HG02970 (cell line): ENCODE measurements around the gene FNTB.

Experiments used
- ATAC-seq: cut with Tn5 transposase; IDR thresholded peaks from one replicate; pipeline ENCODE4 v1.9.1; 2021; ENCODE audit warnings: mild to moderate bottlenecking, moderate library complexity, moderate number of reproducible peaks; ENCODE audit not compliant: unreplicated experiment, low FRiP score

FNTB gene

DNA sequence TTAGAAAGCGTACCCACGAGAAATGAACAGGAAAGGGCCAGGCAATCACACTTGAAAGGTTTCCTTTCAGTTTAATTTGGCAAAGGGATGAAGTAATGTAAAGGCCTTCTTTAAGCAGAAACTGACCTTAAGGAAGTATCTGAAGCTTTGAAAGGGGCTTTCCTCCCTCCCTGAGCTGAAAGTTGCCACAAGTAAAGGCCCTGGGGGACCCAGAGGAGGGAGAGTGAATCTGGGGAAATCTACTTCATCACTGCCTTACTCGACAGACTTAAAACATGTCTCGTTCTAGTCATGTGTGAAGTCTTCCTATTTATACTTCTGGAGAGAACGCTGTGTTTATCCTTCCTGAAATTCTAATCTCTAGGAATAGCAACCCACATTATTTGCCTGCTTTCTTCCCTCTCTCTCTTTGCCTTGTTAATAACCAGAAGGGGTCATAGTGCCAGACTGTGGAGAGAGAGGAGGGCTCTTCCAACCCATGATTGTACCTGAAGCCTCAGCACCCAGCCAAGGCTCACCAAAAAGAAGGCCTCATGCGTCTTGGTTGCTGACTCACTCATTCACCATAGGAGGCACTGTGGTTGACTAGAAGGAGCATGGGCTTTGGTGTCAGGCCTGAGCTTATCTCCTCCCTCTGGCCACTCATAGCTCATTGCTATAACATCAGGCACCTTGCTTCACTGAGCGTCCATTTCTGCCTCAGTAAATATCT is 33.9 kb upstream of the FNTB start:
- no peak for ATAC-seq

DNA sequence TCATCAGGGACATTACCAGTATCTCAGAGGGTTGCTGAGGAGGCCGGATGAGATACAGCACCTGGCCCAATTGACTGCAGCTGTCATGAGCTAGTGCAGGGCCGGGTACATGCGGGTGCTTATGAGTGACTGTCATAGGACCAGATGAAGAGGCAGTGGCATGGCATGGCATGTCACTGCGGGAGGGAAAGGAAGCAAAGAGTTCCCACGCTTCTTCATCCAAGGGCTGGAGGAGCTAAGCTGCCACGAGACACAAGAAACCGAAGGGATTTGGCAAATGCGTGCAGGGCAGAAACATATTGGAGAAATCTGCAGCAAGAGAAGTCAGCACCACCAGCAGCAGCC is 33.4 kb upstream of the FNTB start:
- no peak for ATAC-seq

DNA sequence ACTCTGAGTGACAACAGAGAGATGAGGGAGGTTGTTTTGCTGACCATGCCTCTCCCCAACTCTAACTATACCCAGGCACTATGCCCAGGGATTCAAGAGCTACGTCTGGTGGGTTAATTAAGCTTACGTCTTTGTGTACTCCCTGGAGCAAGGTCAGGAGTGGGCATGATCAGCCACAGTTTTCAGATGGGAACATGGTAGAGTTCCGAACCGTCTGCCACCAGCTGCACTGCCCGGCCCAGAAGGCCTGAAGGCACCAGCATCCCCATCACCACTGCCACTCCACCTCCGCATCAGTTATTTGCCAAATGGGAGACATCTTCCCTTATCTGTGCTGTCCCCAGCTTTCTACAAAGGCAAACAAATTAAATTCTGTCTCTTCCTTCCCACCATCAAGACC is 33.0 kb upstream of the FNTB start:
- ATAC-seq, result no peak

DNA sequence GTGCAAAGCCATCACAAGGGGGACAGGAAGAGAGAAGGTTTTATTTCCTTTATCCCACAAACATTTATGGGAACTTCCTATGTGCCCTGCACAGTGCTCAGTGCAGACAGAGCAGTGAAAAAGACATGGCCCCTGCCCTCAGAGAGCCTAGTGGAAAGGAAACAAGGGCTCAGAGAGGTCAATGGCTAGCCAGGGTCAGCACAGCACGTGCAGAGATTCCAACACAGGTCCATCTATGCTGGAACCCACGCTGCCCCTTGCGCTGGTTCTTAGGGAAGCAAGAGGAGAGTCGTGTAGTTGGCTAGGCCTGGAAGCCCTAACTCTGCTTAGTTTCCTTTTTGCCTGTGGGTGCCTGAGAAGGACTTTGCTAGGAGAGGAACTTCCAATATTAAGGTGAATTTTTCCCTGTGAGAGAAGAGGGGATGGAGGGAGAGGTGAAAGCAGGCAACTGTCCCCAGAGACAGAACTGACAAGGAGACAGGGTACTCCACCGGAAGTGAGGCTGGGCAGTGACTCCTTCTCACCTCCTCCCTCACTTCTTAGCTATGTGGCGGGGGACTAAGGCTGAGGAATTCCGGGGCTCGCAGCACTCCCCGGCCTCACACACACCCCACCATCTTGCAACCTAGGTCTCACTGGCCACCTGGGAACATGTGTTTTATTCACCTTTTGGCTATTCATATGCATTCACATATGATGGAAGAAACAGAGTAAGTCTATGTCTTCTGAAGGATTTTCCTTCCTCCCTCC is 32.0 kb upstream of the FNTB start:
- ATAC-seq, result no peak

DNA sequence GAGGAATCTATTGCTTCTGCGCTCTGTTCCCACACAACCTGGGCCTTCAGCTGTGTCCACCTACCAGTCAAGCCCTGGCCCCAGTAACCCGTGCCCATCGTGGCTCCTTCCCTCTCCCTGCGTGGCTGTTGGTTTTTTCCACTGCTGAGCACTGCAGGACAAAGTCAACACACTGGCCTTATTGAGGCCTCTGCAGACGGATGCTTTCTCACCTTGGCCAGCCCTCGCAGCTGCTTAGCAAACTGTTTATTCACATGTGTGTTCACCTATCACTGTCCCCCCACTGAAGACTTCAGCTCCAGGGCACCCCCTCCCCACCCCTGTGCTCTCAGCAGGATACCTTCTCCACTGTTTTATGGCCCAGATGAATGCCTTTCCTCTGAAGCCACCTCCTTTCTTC is 31.4 kb upstream of the FNTB start:
- ATAC-seq, result no peak

DNA sequence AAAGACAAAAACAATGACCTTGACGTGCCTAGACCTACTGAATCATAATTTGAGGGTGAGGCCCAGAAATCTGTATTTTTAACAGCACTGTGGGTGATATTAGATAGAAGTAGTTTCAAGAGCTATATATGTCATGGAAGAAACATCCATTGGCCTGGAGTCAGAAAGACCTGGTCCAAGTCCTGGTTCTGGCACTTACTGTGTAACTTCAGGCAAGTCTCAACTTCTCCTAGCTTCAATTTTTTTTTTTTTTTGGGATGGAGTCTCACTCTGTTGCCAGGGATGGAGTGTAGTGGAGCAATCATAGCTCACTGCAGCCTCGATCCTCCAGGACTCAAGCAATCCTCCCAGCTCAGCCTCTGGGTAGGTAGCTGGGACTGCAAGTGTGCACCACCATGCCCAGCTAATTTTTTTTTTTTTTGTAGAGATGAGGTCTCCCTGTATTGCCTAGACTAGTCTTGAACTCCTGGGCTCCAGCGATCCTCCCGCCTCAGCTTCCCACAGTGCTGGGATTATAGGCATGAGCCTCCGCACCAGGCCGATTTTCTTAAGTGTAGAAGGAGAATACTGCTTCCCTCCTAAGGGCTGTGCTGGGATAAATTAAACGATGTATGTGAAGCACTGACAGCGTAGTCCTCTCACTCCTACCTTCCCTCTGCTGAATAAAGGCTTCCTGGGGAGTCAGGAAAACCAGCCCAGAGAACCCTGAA is 29.8 kb upstream of the FNTB start:
- no peak for ATAC-seq

DNA sequence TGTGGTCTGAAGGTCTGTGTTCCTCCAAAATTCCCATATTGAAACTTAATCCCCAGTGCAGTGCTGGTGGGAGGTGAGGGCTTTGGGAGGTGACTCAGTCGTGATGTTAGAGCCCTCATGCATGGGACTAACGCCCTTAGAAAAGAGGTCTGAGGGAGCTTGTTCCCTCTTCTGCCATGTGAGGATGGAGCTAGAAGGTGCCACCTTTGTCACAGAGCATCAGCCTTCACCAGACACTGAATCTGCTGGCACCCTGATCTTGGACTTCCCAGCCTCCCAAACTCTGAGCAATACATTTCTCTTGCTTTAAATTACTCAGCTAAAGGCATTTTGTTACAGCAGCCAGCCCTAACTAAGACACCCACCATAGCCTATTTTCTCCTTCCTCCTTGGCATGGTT is 28.5 kb upstream of the FNTB start:
- no peak for ATAC-seq

DNA sequence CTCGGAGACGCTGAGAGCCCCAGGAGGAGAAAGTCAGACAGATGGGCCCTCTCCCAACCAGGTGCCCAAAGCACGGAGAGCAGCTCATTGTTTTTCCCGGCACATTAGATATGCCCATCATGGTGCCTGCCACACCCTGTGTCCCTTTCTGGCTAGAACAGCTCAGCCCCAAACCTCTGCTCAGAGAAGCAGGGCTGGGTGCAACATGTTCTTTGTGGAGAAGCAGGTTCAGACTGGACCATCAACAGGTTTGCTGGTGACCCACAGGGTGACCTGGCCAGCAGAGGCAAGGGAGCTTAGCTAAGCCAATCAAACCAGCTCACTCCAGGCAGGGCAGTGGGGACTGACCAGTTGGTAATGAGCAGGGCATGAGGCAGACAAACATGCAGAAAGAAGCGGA is 28.0 kb upstream of the FNTB start:
- ATAC-seq, result no peak

DNA sequence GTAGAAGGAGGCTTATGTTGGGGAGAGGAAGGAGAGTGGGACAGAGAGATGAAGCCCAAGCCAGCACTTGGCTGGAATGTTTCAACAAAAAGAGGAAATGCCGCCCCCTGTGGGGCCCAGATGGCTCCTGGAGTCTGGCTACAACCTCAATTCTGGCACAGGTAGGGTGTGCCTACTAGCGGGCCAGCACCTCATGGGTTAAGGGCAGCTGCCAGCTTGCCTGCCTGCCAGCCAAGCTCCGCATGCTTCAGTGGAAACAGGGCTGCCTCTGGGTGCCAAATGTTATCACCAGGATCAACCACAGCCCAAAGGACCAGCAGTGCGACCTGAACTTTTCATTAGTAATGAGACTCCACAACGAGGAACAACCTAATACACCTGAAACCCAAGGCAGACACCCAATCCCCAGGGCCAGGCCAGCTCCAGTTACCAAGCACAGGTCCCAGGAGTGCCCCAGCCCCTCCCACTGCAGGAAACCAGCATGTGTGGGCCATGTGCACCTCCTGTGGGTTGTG is 25.9 kb upstream of the FNTB start:
- ATAC-seq, result no peak

DNA sequence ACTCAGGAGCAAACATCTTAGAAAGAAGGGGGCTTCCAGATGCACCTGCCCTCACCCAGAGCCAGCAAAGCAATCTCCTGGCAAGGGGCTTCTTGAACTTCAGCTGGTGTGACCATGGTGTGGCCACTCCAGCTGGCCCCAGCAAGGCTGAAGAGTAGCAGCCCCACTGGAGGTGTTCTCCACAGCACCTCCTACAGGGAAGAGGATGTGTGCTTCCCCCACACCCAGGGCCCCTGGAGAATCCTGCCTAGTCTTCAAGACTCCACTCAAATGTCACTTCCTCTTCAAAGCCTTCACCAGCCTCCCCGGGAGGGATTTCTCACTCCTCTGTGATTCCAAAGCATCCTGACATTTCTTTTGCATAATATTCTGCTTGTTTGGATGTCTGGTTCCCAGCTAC is 23.1 kb upstream of the FNTB start:
- no peak for ATAC-seq

DNA sequence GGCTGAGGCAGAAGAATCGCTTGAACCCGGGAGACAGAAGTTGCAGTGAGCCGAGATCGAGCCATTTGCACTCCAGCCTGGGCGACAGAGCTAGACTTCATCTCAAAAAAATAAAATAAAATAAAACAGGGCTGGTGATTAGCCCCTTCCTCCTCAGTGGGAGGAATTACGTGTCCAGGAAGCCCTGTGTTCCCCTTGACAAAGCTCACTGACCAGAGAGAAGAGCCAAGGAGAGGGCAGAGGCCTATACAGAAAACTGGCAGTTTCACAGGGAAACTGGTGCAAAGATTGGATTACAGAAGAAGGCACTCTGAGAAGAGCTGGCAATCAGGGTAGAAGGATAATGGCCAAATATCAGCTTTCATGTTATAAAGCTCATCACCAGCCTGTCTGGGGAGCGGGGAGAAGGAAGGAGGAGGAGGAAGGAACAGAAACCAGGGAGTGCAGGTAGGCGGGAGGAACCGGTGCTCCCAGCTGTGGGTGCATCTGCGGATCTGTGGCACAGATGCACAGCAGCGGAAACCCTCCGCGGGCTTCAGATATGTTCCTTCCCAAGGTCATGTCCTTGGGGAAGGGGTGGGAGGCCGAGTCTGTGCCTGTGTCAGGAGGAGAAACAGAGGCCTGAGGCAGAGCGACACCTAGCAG is 21.2 kb upstream of the FNTB start:
- no peak for ATAC-seq

DNA sequence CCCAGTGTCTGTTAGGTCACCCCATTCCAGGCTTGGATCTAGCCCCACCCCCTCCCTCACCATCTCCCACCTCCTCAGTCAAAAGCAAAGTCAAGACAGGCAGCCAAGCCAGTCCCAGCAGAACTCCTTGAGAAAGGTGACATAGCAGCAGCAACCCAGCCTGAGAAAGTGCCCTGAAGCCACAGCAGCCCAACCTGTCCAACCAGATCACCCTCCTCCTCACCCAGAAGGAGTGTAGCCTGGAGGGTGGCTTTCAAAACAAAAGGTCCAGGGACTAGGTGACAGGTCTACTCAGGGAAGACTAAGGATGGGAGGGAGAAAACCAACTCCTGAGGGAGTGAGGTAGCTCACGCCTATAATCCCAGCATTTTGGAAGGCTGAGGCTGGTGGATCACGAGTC is 19.7 kb upstream of the FNTB start:
- no peak for ATAC-seq

DNA sequence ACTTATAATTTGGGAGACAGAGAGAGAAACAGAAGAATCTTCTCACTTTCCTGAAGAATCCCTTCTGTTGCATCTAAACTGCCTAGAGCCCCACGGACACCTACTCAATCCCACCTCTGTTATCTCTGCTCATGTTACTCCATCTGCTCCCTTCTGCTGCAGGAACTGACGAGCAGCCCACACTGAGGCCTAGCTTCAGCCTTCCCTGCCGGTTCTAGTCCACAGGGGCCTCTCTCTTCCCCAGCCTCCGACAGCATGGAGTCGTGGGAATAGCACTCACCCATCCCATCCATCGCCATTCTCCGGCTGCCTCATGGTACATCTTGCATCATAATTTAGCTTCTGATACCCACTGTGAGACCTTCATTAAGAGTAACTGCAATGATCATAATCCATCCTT is 18.5 kb upstream of the FNTB start:
- no peak for ATAC-seq

DNA sequence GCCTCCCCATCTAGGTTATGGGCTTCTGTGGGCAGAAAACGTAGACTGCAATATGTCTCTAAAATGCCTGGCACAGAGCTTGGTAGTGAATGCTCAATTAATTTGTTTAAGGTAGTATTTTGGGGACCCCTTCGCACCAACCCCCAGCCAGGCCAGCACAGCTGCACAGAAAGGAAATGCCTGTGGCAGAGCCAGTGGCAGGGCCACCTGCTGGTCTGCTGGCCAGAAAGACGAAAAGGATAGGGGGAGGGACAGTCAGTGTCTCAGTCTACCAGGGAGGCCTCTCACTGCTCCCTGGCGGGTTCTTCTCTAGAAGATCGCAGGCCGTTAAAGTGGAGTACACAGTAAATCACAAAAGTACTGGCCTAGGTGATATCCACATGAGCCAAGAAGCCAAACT is 18.0 kb upstream of the FNTB start:
- no peak for ATAC-seq

DNA sequence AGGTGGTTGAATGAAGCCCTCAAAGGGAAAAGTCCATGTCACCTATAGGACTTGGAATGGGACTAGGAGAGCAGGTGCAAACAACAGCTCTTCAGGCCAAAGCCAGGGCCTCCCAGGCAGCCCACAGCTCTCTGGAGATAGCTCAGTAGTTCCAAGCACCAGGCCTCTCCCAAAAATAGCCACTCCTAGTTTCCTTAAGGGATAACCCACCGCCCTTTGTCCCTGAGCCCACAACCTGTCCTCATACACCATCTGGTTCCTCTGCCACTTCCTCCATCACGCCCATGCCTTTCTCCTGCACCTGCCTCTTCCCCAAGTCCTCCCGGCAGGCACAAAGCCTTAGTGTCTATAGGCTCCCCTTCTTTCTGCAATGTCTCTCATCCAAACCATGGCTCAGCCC is 16.7 kb upstream of the FNTB start:
- no peak for ATAC-seq

DNA sequence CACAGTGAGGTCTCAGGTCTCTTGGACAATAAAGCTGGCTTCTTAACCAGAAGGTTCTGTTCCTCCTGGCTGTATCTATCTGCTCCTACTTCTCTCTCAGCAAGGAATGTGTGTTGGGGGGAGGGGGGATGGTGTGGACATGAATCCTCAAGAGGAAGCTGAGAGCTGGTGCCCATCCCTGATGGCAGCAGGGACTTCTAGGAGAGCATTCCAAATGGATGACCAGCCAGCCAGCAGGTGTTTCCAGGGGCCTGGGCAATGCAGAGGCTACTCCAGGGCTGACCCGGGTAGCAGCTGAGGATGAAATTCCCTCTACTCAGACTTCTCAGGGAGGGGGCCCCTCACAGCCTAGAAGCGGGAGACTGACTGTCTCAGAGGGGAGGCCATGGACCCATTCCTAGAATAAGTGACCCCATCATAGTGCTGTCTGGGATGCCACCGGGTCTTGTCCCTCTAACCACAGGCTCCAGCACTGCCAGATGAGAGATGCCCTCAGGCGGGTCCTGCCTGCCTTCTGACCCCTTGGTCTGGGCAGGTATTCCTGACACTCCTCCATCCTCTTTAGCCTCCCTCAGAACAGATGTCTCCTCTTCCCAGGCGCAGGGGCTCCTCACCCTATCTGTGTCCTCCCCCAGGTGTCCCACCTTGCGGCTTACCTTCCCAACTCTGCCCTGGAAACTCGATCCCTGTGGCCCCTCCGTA is 15.8 kb upstream of the FNTB start:
- ATAC-seq, result no peak

DNA sequence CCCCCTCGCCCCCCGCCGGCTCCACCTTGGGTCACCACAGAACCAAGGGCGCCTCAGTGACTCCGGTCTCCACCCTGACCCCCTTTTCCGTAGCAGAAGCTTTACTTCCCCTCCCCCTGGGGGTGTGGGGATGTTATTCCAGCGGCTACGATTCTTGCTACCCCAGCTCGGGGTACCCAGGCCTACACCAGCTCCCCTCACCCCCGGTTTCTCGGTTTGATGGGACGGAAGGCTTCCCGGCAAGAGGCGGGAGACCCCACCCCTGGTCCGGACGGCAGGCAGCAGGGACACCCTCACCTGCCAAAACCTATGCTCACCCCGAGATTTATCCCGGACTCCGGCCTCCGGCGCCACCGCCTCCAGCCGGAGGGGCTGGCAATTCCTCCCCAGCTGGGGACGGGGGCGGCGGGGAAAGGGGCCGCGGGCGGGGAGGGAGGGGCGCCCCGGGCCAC is 15.2 kb upstream of the FNTB start:
- no peak for ATAC-seq

DNA sequence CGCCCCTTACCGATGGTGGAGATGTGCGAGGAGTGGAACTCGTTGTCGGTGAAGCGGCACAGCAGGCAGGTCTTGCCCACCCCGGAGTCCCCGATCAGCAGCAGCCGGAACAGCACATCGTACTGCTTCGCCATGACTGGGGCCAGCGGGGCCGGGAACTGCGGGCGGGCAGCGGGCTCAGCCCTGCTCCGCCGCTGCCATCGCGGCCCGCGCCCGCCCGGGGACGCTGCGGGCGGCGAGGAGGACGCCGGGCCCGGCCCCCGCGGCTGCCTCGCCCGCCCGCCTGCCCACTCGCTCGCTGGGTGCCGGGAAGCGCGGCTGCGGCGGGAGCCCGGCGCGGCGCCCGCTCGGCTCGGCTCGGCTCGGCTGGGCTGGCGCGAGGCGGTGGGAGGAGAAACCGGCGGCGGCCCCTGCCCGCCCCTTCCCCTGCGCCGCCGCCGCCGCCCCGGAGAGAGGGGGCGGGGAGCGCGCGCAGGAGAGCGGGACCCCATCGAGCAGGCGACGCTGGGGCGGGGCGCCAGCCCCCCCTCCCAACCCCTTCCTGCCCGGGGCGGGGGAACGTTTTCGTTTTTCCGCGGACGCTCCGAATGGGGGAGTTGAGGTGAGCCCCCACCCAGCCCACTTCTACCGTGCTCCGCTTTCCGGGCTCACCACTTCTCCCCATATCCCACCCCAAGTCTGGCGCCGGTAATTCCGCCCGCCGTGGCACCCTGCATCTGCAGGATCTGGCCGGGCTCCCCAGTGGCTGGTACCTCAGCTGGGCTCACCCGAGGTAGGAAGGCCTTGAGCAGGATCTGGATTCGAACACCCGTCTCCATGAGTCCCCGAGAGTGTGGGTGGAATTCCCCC is 14.5 kb upstream of the FNTB start, which contains the start of gene RAB15:
Gene RAB15 (minus strand): TSS at position 394 of the 849 bp plus-strand sequence. CDS start 260 bp downstream, at position 134.
- ATAC-seq, result no peak

DNA sequence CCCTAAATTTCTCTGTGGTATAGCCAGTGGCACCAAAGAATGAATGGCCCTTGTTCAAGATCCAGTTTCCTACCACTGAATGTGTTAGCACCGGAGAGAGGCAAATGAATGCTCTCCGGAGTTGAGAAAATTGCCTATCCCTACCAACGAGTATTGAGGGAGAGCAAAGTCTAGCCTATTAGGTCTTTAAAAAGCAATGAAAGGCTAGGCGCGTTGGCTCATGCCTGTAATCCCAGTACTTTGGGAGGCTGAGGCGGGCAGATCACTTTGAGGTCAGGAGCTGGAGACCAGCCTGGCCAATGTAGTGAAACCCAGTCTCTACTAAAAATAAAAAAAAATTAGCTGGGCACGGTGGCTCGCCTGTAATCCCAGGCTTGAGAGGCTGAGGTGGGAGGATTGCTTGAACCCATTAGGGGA is 13.7 kb upstream of the FNTB start:
- ATAC-seq, result no peak
